Measurements from ENCODE around the gene SLC12A3.

GRCh38 chr16:56956076-56956475, 91.1 kb downstream of the SLC12A3 start:
- TF ChIP-seq CTCF (IDR thresholded peaks at IDR 0.05) = no peak
- TF ChIP-seq EP300 (IDR thresholded peaks at IDR 0.05) = no peak

Data from gastroesophageal sphincter (tissue), 3 donors.